CD4-positive, alpha-beta T cell treated with Interleukin-1 beta for 1 hour (primary cell): ENCODE data around the gene ZFP69B.

ENCODE experiments used
- DNase-seq, 2 donors: peaks; one replicate each; pipeline ENCODE4 v3.0.0-alpha.2; 2020 to 2022

The ZFP69B gene

GRCh38 chr1:40449684-40450494 lies at the start of gene ZFP69B:
TSS of gene ZFP69B (plus strand) at chr1:40450476. CDS start at chr1:40450962, 486 bp downstream.
- DNase-seq, result peak; percentile 88 to 89

DNA sequence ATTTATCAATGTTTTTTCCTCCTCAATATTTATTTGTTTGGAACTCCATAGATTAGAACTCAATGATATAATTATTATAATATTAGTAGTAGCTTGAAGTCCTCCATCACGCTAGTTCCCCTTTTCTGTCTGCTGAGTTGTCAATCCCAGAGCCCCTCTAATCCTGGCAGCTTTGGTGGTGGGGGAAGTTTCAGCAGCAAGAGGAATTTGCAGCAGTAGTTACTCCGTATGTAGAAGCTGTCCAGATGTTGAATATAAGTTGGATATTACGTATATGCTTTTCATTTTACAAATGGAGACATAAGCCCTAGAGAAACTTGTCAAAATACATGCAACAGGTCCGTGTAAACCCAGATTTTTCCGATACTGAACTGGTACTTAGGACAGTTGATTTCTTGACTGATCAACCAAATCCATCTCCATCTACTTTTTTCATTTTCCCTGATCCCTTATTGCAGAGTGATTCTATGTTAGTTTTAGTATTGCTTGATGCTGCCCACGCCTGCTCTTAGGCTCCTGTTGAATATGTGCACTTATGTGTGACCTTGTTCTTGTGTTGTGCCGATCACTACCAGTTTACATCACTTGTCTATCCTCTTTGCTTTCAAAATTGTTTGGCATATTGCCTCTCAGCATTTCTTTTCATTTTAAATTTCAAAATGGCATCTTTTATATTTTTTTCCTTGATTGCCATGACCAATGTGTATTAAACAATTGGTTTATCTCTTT lies 48.6 kb upstream of the ZFP69B start:
- DNase-seq, result no peak

DNA sequence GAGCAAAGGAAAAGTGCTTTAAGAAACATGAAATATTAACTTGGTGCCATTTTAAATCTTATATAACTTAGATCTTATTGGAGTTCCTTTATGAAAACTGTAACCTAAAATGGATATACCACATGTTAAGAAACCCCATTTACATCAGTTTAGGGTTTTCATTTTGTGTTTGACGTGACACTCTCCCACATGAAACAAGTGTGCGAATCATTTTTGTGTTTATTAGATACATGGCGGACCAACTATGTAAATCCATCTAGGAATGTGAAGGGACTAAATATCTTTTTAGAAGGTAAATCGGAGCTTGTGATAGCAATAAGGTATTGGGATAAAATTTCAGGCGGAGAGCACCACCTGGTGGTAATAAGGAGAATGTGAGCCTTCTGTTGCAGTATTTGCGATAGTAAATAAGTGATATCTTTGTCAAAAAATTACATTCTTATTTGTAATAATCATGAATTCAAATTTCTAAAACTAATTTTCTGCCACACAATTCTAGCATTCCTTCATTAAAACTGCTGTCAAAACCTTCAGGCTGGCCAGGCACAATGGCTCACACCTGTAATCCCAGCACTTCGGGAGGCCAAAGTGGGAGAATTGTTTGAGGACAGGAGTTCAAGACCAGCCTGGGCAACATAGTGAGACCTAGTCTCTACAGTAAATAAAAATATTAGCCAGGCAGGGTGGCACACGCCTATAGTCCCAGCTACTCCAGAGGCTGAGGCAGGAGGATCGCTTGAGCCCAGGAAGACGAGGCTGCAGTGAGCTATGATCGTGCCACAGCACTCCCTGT lies 45.4 kb upstream of the ZFP69B start:
- peak; percentile 60 to 71 for DNase-seq

DNA sequence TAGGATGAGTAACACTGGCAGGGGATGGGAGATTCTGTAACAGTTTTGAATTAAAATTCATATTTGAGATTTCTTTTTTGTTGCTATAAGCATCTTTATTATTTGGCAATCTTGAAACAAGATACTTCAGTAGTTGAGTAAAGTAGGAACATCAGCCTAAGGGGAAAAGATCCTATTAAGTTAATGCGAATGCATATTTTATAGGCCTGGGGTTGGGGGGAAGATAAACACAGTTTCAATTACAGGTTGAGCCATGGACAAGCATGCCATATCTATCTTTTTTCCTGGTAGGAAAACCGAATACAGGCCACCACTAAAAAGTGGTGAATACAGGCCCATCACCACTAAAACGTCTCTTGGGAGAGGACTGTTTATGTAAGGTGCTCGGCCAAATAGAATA lies 44.5 kb upstream of the ZFP69B start:
- no peak for DNase-seq

DNA sequence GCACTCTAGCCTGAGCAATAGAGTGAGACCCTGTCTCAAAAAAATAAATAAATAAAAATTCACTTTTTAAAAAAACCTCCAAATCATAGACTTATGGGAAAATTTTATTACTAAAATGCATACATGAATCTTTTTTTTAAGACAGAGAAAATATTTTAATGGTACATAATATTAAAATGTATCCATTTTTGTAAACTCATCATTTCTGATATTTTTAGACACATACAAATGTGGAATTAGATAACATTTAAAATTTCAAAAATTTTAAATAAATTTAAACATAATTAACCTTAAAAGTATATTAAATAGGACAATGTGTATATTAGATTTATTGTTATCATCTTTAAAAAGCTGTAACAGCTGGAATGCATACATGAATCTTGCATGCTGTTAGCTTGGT lies 42.8 kb upstream of the ZFP69B start:
- DNase-seq, result no peak

DNA sequence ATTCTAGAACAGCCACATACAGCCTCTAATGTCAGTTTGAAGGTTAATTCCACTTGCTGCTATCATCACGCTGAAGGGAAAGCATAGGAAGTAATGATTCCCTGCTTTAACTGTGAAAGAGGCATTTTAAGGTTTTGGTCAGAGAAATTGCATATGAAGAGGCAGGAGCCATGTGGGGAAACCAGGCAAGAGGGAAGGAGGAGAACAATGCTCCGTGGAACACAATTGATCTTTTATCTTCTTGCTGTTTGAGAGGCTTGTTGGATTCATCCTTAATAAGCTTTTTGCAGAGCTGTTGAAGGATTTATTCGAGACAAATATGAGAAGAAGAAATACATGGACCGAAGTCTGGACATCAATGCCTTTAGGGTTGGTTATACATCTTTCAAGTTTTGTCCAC lies 40.8 kb upstream of the ZFP69B start:
- DNase-seq, result no peak

- DNase-seq, result no peak
Observed at GRCh38 chr1:40411294-40411693, 39.0 kb upstream of the ZFP69B start.

- no peak for DNase-seq
Observed at GRCh38 chr1:40411843-40412242, 38.4 kb upstream of the ZFP69B start.

GRCh38 chr1:40413527-40414252 lies 36.6 kb upstream of the ZFP69B start:
- no peak for DNase-seq

- DNase-seq, result no peak
Observed at GRCh38 chr1:40414331-40414730, 35.9 kb upstream of the ZFP69B start.

- DNase-seq, result no peak
Observed at GRCh38 chr1:40416709-40417108, 33.6 kb upstream of the ZFP69B start.

DNA sequence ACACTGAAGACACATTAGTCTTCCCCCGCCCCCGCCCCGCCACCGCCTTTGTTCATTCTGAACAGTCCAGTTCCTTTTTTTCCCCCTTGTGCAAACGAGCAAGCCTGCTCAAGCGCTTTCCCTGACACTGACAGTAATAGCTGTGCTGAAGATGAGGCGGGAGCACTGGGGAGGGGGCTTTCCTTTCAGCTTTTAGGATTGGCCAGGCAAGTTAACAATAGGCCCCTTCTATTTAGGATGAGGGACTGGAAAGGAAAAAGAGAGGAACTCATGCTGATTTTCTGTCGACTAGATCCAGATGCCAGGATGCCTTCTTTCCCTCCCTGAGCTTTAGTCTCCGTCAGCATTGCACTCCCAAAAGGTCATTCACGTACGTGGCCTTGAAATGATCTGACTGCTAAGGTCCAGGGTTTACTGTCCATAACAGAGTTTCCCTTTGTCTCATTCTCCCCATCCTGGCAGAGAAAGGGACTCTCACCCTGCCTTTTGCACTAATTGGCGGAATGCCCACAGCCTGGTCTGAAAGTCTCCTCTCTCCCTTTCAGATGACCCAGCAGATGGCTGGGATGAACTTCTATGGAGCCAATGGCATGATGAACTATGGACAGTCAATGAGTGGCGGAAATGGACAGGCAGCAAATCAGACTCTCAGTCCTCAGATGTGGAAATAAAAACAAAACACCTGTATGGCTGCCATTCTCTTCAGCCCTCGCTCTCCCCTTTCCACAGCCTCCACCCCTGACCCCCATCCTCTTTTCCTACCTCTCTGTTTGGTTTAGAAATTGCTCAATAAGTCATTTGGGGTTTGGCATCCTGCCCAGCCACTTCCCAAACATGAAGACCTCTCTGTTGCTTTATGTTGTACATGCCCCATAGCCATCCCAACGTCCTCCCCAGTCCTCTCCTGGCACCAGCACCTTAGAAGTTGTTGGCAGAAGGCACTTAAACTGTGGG lies 28.6 kb upstream of the ZFP69B start:
- DNase-seq, result no peak

DNA sequence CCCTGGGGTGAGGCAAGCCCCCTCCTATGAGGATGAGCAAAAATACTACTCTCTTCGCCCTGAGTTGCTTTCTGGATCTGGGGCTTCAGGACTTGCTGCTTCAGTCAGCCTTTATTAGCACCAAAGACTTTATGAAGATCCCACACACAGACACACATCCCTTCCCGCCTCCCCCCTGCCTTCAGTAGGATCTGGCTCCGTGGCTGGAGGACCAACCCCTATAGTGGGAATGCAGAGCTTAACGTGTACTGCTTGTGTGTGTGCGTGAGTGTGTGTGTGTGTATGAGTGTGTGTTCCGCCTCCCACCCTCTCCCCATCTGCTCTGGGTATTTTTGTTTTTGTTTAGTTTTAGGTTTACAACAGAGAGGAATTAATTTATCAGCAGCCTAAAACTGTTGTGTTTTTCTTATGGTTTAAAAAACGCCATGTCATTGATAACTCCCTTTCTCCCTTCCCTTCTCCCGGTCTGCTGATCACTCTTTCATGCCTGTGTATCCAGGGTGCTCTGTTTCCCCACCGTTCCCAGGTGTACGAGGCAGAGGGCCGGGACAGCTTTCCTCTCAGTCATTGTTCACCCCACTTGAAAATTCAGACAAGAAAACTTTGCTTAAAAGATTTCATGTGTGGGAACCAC lies 27.5 kb upstream of the ZFP69B start:
- no peak for DNase-seq

DNA sequence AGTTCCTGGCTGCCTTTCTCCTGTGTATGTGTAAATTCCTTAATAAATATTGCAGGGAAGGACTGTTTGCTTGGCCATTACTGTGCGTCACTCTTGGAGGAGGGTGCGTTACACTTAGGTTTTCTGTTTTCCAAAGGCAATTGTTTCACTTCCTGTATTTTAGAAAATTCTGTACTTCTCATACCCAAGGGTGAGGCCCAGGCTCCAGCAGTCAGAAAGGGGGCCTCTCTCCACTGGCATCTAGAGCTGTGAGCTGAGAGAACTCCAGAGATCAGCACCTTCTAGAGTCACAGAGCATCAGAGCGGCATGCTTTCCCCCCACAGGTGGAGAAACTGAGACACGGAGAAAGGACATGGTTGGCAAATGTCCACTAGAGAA lies 27.0 kb upstream of the ZFP69B start:
- DNase-seq, result peak in 1 of 2 donors; percentile 29

GRCh38 chr1:40423951-40424618 lies 26.2 kb upstream of the ZFP69B start:
- no peak for DNase-seq

GRCh38 chr1:40425198-40425597 lies 25.1 kb upstream of the ZFP69B start:
- DNase-seq, result no peak

DNA sequence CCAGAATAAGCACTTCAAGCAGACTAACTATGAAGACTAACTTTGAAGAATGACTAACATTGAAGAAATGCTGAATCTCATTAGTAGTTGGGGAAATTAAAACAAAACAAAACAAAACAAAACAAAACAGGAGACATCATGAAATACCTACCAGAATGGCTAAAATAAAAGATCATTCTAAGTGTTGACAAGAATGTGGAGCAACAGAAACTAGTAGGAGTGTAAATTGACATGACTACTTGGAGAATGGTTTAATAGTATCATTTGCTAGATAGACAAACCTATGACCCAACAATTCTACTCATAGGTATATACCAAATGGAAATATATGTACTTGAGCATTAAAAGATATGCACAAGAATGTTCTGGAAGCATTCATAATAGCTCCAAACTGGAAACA lies 18.9 kb upstream of the ZFP69B start:
- no peak for DNase-seq

DNA sequence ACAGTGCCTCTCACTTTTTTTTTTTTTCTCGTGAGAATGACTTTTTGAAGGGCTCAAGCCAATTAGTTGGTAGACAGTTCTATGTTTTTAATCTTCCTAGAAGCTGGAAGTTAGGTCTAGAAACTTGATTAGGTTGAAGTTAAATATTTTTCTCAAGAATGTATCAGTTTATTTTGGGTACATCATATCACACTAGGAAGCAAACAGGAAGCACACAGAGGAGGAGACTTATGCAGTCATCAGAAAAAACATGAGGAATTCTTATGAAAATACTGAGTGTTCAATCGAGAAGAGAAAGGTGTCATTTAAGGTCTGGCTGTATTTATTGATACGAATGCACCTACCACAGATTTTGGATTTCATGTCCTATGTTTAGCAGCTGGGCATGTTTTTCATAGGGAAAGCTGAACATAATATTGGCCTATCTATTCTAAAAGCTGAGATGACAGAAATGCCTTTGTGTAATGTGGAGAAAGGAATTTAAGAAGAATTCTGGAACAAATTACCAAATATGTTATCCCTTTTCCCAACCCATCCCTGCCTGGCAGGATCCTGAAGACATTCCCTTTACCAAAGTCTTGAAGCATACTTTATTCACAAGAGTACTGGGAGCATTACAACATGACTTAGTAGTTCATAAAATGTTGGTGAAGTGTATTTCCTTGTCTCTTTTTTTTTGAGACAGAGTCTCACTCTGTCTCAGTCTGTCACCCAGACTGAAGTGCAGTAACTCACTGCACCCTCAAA lies 17.5 kb upstream of the ZFP69B start:
- no peak for DNase-seq

DNA sequence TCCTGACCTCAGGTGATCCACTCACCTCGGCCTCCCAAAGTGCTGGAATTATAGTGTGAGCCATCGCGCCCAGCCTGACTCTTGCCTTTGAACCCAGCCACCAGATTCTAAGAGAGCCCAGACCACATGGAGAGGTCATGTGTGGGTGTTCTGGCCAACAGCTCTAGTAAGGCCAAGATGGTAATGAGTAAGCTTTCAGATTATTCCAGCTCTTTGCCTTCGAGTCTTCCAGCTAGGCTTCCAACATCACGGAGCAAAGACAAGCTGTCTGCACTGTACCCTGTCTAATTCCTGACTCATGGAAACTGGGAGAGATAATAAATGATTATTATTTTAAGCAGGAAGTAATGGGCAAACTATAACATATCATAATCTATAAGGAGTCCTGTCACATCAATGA lies 14.8 kb upstream of the ZFP69B start:
- DNase-seq, result no peak

- no peak for DNase-seq
Observed at GRCh38 chr1:40435876-40436275, 14.4 kb upstream of the ZFP69B start.
